Smooth muscle cell (in vitro differentiated cells): ENCODE measurements around the gene MYO5B. TPM values are rescaled to one million over a fixed set of nuclear protein-coding genes. Genes with fewer than 3 reads are reported as not detected.

ENCODE experiments used
- DNase-seq: peaks from one replicate; lab custom pipeline; 2025; ENCODE audit not compliant: unreplicated experiment; lab: John Stamatoyannopoulos, UW
- H2AFZ ChIP-seq: fragments of 200-600 bp; sonication (generic); 2 replicates; pipeline ENCODE4 v1.6.0; 2016; ENCODE audit warnings: antibody characterized with exemption, low read depth, mild to moderate bottlenecking
- H3F3A ChIP-seq: fragments of 200-600 bp; sonication (generic); 2 replicates; pipeline ENCODE4 v1.6.0; 2017; ENCODE audit warnings: antibody characterized with exemption, low read depth
- H3K27ac ChIP-seq: fragments of 200-600 bp; sonication (generic); 2 replicates; pipeline ENCODE4 v1.5.1; 2016; ENCODE audit warnings: low read depth, mild to moderate bottlenecking
- H3K27me3 ChIP-seq: fragments of 200-600 bp; sonication (generic); 2 replicates; pipeline ENCODE4 v1.6.1; 2016; ENCODE audit warnings: low read depth, mild to moderate bottlenecking
- H3K36me3 ChIP-seq: fragments of 200-600 bp; sonication (generic); 2 replicates; pipeline ENCODE4 v1.5.1; 2016; ENCODE audit warnings: low read depth
- H3K4me1 ChIP-seq: fragments of 200-600 bp; sonication (generic); 2 replicates; pipeline ENCODE4 v1.5.1; 2016; ENCODE audit warnings: low read depth
- H3K4me2 ChIP-seq: fragments of 200-600 bp; sonication (generic); 2 replicates; pipeline ENCODE4 v1.6.0; 2016; ENCODE audit warnings: mild to moderate bottlenecking
- H3K4me3 ChIP-seq: fragments of 200-600 bp; sonication (generic); 2 replicates; pipeline ENCODE4 v1.5.1; 2016; ENCODE audit warnings: mild to moderate bottlenecking
- H3K79me2 ChIP-seq: fragments of 200-600 bp; sonication (generic); 2 replicates; pipeline ENCODE4 v1.6.0; 2016; ENCODE audit warnings: low read depth, mild to moderate bottlenecking
- H3K9ac ChIP-seq: fragments of 200-600 bp; sonication (generic); 2 replicates; pipeline ENCODE4 v1.6.0; 2016; ENCODE audit warnings: low read depth
- H3K9me3 ChIP-seq: fragments of 200-600 bp; sonication (generic); replicated peaks from 2 replicates; pipeline ENCODE4 v1.5.1; 2016; ENCODE audit warnings: low read depth
- H4K20me1 ChIP-seq: fragments of 200-600 bp; sonication (generic); 2 replicates; pipeline ENCODE4 v1.6.0; 2016; ENCODE audit warnings: low read depth
- WGBS: methylation state at CpG from one replicate; pipeline ENCODE4 v1.1.7; 2016; ENCODE audit warnings: low lambda C conversion rate; 5-methylcytosine and 5-hydroxymethylcytosine counted together
- polyA plus RNA-seq: library from polyadenylated mRNA; unstranded; fragments of >200 nt; fragmentation: Nextera tagmentation; extraction: Ambion mirVana; gene quantifications from 2 replicates; pipeline ENCODE4 v1.2.1, GENCODE V29; 2016
- total RNA-seq: library from RNA; depleted of rRNA; stranded (reverse); fragments of >200 nt; gene quantifications from 2 replicates; pipeline ENCODE4 v1.2.3, GENCODE V29; 2014
- TF ChIP-seq, protein P1 (sequence below): fragments of 200-600 bp; sonication (generic); IDR thresholded peaks from 2 replicates; pipeline ENCODE4 v1.5.1; 2017; ENCODE audit warnings: borderline replicate concordance, mild to moderate bottlenecking, antibody characterized with exemption; ENCODE audit not compliant: insufficient read depth, poor library complexity, severe bottlenecking

Gene MYO5B
- total and polyA plus RNA-seq, 2 experiments from 2014 or later, result 1.7 to 25.3 TPM

DNA sequence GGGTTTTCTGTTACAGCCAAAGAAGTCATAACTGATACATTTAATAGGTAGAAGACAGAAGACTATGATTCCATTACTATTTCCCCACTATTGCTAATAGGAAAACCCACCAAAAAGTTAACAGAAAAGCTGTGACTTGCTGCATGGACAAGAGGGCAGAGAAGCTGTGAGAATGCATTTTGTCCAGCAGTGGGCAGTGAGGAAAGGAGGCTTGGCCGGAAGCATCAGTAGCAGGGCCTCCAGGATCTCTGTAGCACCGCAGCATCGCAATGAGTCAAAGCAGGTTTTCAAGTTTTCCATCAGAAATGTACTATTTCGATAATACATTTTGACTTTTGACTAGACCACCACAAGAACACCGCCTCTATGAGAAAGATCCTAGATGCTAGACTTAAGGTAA is 24.9 kb downstream of the MYO5B start:
- no peak overlapping the region for H2AFZ ChIP-seq
- no peaks in the 10 kb centered on the region for H3K27me3 ChIP-seq
- H3K9me3 ChIP-seq, result no peaks in the 10 kb centered on the region
- no peak overlapping the region for H3K4me3 ChIP-seq
- H3K4me2 ChIP-seq, result no peak overlapping the region
- no peak for DNase-seq
- H3K9ac ChIP-seq, result no peak overlapping the region
- TF ChIP-seq, protein P1, sequence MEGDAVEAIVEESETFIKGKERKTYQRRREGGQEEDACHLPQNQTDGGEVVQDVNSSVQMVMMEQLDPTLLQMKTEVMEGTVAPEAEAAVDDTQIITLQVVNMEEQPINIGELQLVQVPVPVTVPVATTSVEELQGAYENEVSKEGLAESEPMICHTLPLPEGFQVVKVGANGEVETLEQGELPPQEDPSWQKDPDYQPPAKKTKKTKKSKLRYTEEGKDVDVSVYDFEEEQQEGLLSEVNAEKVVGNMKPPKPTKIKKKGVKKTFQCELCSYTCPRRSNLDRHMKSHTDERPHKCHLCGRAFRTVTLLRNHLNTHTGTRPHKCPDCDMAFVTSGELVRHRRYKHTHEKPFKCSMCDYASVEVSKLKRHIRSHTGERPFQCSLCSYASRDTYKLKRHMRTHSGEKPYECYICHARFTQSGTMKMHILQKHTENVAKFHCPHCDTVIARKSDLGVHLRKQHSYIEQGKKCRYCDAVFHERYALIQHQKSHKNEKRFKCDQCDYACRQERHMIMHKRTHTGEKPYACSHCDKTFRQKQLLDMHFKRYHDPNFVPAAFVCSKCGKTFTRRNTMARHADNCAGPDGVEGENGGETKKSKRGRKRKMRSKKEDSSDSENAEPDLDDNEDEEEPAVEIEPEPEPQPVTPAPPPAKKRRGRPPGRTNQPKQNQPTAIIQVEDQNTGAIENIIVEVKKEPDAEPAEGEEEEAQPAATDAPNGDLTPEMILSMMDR, result no peak
- H3K36me3 ChIP-seq, result no peaks in the 10 kb centered on the region
- H3K27ac ChIP-seq, result no peak overlapping the region
- H3K79me2 ChIP-seq, result no peaks in the 10 kb centered on the region
- 92% methylated on average over 5 of the region's 5 CpGs for WGBS
- H4K20me1 ChIP-seq, result no peaks in the 10 kb centered on the region
- no peaks in the 10 kb centered on the region for H3F3A ChIP-seq
- no peaks in the 10 kb centered on the region for H3K4me1 ChIP-seq

DNA sequence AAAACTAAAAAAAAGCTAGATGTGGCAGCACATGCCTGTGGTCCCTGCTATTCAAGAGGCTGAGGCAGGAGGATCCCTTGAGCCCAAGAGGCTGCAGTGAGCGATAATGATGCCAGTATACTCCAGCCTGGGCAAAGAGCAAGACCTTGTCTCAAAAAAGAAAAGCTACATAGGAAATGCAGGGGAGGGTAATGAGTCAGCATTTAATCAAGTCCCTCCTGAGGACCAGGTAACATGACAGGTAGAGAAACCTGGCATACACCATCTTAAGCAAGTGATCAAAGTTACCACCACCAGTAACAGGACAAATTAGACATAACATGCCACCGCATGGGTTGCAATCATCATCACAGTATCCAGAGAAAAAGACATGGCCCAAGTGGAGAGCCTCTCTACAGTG is 25.8 kb downstream of the MYO5B start:
- Histone ChIP-seq H3K27me3 (no peaks in the 10 kb centered on the region), H3K4me3 (no peak overlapping the region), H3F3A (no peaks in the 10 kb centered on the region), H3K36me3 (no peaks in the 10 kb centered on the region), H3K4me1 (no peaks in the 10 kb centered on the region), H2AFZ (no peak overlapping the region), H3K9me3 (no peaks in the 10 kb centered on the region), H3K4me2 (no peak overlapping the region), H3K9ac (no peak overlapping the region), H3K79me2 (no peaks in the 10 kb centered on the region), H4K20me1 (no peaks in the 10 kb centered on the region), H3K27ac (no peak overlapping the region)
- TF ChIP-seq, protein P1, result no peak
- 100% methylated on average over 2 of the region's 2 CpGs for WGBS
- DNase-seq, result no peak

DNA sequence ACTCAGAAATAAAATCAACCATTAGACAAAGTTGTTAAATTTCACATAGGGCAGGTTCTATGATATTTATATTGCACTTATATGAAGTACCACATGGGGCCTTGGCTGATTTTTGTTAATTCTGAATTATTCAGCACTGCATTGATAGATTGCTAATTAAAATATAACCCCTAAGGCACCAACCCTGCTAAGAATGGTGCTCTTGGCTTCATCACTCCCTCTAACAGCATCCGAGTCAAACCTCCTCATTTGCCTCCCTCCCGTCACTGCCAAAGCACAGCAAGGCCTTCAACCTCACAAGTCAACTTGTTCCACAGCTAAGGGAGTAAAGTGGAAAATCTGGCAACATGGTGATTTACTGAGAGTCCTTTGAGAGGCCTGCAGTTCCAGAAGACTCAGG is 27.0 kb downstream of the MYO5B start:
- no peak for DNase-seq
- WGBS, result 88% methylated on average over 2 of the region's 2 CpGs
- no peaks in the 10 kb centered on the region for H3K27me3 ChIP-seq
- H3F3A ChIP-seq, result no peaks in the 10 kb centered on the region
- no peaks in the 10 kb centered on the region for H3K9me3 ChIP-seq
- no peaks in the 10 kb centered on the region for H4K20me1 ChIP-seq
- no peak overlapping the region for H3K9ac ChIP-seq
- peaks cover 2% of the 10 kb centered on the region for H3K4me1 ChIP-seq
- H3K4me2 ChIP-seq, result no peak overlapping the region
- H2AFZ ChIP-seq, result no peak overlapping the region
- no peak overlapping the region for H3K27ac ChIP-seq
- TF ChIP-seq, protein P1, result no peak
- no peak overlapping the region for H3K4me3 ChIP-seq
- H3K36me3 ChIP-seq, result no peaks in the 10 kb centered on the region
- H3K79me2 ChIP-seq, result no peaks in the 10 kb centered on the region

DNA sequence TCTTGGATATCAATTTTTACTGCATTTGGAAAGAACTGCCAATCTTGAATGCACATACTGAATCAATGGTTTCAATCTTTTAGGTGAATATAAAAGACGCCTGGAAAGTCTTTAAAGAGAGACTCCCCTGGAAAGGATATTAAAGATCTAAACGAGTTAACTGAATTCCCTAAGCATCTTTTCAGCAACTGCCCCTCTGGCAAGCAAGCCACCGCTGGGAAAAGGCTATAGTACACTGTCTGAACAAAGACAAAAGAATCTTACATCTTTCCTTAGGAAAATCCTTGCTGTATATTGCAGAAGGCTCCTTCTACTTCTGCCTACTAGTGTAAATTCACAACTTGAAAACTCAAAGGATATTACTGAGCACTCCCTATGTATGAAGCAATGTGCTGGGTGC is 28.0 kb downstream of the MYO5B start:
- H3K27me3 ChIP-seq, result no peaks in the 10 kb centered on the region
- no peaks in the 10 kb centered on the region for H3F3A ChIP-seq
- H3K4me2 ChIP-seq, result no peak overlapping the region
- no peak overlapping the region for H3K27ac ChIP-seq
- H3K36me3 ChIP-seq, result no peaks in the 10 kb centered on the region
- no peaks in the 10 kb centered on the region for H3K9me3 ChIP-seq
- no peak overlapping the region for H3K9ac ChIP-seq
- H4K20me1 ChIP-seq, result no peaks in the 10 kb centered on the region
- WGBS, result 80% methylated on average over 3 of the region's 3 CpGs
- peaks cover 2% of the 10 kb centered on the region for H3K4me1 ChIP-seq
- TF ChIP-seq, protein P1, result no peak
- DNase-seq, result no peak
- no peak overlapping the region for H2AFZ ChIP-seq
- H3K4me3 ChIP-seq, result no peak overlapping the region
- no peaks in the 10 kb centered on the region for H3K79me2 ChIP-seq
